HEK293 (cell line): ENCODE results near the gene MACROD1.
A peak's percentile ranks its signal among the peaks of the same experiment; 100 is the strongest.

Source experiments
- EGR2 ChIP-seq: fragments of 450-650 bp; formaldehyde crosslinking; IDR thresholded peaks from 2 replicates; pipeline ENCODE4 v1.5.1; 2016; ENCODE audit warnings: low read depth, missing biosample characterization, missing genetic modification characterization
- HOXA7 ChIP-seq: sonication (generic); formaldehyde crosslinking; IDR thresholded peaks from 2 replicates; pipeline ENCODE4 v1.8.1; 2022; ENCODE audit warnings: missing genetic modification reagents, borderline replicate concordance
- HOXD13 ChIP-seq: sonication (generic); formaldehyde crosslinking; IDR thresholded peaks from 2 replicates; pipeline ENCODE4 v1.8.0; 2022; ENCODE audit warnings: missing genetic modification reagents, borderline replicate concordance
- IKZF3 ChIP-seq: fragments of 450-650 bp; IDR thresholded peaks from 2 replicates; pipeline ENCODE4 v1.5.0; 2018; ENCODE audit warnings: missing biosample characterization, mild to moderate bottlenecking, missing genetic modification characterization, moderate library complexity
- OSR2 ChIP-seq: fragments of 450-650 bp; formaldehyde crosslinking; IDR thresholded peaks from 2 replicates; pipeline ENCODE4 v1.5.1; 2016; ENCODE audit warnings: missing biosample characterization, missing genetic modification characterization
- PRDM1 ChIP-seq: fragments of 450-650 bp; formaldehyde crosslinking; IDR thresholded peaks from 2 replicates; pipeline ENCODE4; 2016; ENCODE audit warnings: missing biosample characterization, missing genetic modification characterization
- SCRT2 ChIP-seq: fragments of 450-650 bp; formaldehyde crosslinking; IDR thresholded peaks from 2 replicates; pipeline ENCODE4 v1.5.1; 2016; ENCODE audit warnings: missing biosample characterization, missing genetic modification characterization
- SP7 ChIP-seq: fragments of 450-650 bp; formaldehyde crosslinking; IDR thresholded peaks from 2 replicates; pipeline ENCODE4 v1.5.1; 2016; ENCODE audit warnings: missing biosample characterization, missing genetic modification characterization
- ZBTB1 ChIP-seq: fragments of 450-650 bp; formaldehyde crosslinking; IDR thresholded peaks from 2 replicates; pipeline ENCODE4 v1.5.1; 2016; ENCODE audit warnings: missing biosample characterization, missing genetic modification characterization
- ZBTB17 ChIP-seq: fragments of 450-650 bp; formaldehyde crosslinking; IDR thresholded peaks from 2 replicates; pipeline ENCODE4 v1.5.1; 2016; ENCODE audit warnings: missing biosample characterization, missing genetic modification characterization
- ZNF121 ChIP-seq: fragments of 450-650 bp; formaldehyde crosslinking; IDR thresholded peaks from 2 replicates; pipeline ENCODE4 v1.5.1; 2016; ENCODE audit warnings: missing biosample characterization, missing genetic modification characterization
- ZNF2 ChIP-seq: fragments of 450-650 bp; formaldehyde crosslinking; IDR thresholded peaks from 2 replicates; pipeline ENCODE4 v1.5.1; 2016; ENCODE audit warnings: missing biosample characterization, missing genetic modification characterization
- ZNF214 ChIP-seq: fragments of 450-650 bp; formaldehyde crosslinking; IDR thresholded peaks from 2 replicates; pipeline ENCODE4 v1.5.1; 2017; ENCODE audit warnings: missing biosample characterization, mild to moderate bottlenecking, missing genetic modification characterization, borderline replicate concordance
- ZNF221 ChIP-seq: fragments of 450-650 bp; formaldehyde crosslinking; IDR thresholded peaks from 2 replicates; pipeline ENCODE4 v1.5.1; 2017; ENCODE audit warnings: missing biosample characterization, missing genetic modification characterization, borderline replicate concordance
- ZNF24 ChIP-seq: fragments of 450-650 bp; formaldehyde crosslinking; IDR thresholded peaks from 2 replicates; pipeline ENCODE4 v1.5.1; 2016; ENCODE audit warnings: missing biosample characterization, missing genetic modification characterization
- ZNF274 ChIP-seq, 2 experiments: fragments of 200-500 bp in 1 of 2; fragments of 450-650 bp in 1 of 2; sonication (Bioruptor generic) in 1 of 2; formaldehyde crosslinking in 1 of 2; IDR thresholded peaks; 2 replicates each; pipeline versions ENCODE4 v1.5.1 to v1.6.1; 2014 to 2016; ENCODE audit warnings: borderline replicate concordance in 1 of 2, inconsistent platforms in 1 of 2, low read length in 1 of 2, missing biosample characterization in 1 of 2, missing genetic modification characterization in 1 of 2
- ZNF311 ChIP-seq: fragments of 450-650 bp; formaldehyde crosslinking; IDR thresholded peaks from 2 replicates; pipeline ENCODE4 v1.5.1; 2017; ENCODE audit warnings: missing biosample characterization, missing genetic modification characterization, borderline replicate concordance
- ZNF621 ChIP-seq: fragments of 450-650 bp; formaldehyde crosslinking; IDR thresholded peaks from 2 replicates; pipeline ENCODE4 v1.5.1; 2017; ENCODE audit warnings: missing biosample characterization, missing genetic modification characterization
- ZNF626 ChIP-seq: fragments of 450-650 bp; sonication (Bioruptor Pico); formaldehyde crosslinking; IDR thresholded peaks from 2 replicates; pipeline ENCODE4 v1.5.1; 2018; ENCODE audit warnings: missing biosample characterization, missing genetic modification characterization, inconsistent platforms
- ZNF707 ChIP-seq: fragments of 450-650 bp; formaldehyde crosslinking; IDR thresholded peaks from 2 replicates; pipeline ENCODE4 v1.5.1; 2016; ENCODE audit warnings: missing biosample characterization, missing genetic modification characterization
- ZNF785 ChIP-seq: fragments of 450-650 bp; formaldehyde crosslinking; IDR thresholded peaks from 2 replicates; pipeline ENCODE4 v1.5.1; 2016; ENCODE audit warnings: missing biosample characterization, missing genetic modification characterization
- ZNF792 ChIP-seq: fragments of 450-650 bp; formaldehyde crosslinking; IDR thresholded peaks from 2 replicates; pipeline ENCODE4 v1.5.1; 2016; ENCODE audit warnings: missing biosample characterization, missing genetic modification characterization
- TF ChIP-seq, protein P1 (sequence below): fragments of 450-650 bp; formaldehyde crosslinking; IDR thresholded peaks from 2 replicates; pipeline ENCODE4 v1.5.1; 2016; ENCODE audit warnings: missing biosample characterization, missing genetic modification characterization
- TF ChIP-seq, protein P2 (sequence below): fragments of 450-650 bp; formaldehyde crosslinking; IDR thresholded peaks from 2 replicates; pipeline ENCODE4 v1.5.1; 2016; ENCODE audit warnings: missing biosample characterization, missing genetic modification characterization
- TF ChIP-seq, protein P3 (sequence below): fragments of 450-650 bp; formaldehyde crosslinking; IDR thresholded peaks from 2 replicates; pipeline ENCODE4 v1.5.1; 2016; ENCODE audit warnings: missing biosample characterization, missing genetic modification characterization
- TF ChIP-seq, protein P4 (sequence below): fragments of 450-650 bp; formaldehyde crosslinking; IDR thresholded peaks from 2 replicates; pipeline ENCODE4 v1.5.1; 2017; ENCODE audit warnings: missing biosample characterization, missing genetic modification characterization
- TF ChIP-seq, protein P5 (sequence below): fragments of 450-650 bp; formaldehyde crosslinking; IDR thresholded peaks from 2 replicates; pipeline ENCODE4 v1.5.1; 2016; ENCODE audit warnings: missing biosample characterization, missing genetic modification characterization

MACROD1 gene

DNA sequence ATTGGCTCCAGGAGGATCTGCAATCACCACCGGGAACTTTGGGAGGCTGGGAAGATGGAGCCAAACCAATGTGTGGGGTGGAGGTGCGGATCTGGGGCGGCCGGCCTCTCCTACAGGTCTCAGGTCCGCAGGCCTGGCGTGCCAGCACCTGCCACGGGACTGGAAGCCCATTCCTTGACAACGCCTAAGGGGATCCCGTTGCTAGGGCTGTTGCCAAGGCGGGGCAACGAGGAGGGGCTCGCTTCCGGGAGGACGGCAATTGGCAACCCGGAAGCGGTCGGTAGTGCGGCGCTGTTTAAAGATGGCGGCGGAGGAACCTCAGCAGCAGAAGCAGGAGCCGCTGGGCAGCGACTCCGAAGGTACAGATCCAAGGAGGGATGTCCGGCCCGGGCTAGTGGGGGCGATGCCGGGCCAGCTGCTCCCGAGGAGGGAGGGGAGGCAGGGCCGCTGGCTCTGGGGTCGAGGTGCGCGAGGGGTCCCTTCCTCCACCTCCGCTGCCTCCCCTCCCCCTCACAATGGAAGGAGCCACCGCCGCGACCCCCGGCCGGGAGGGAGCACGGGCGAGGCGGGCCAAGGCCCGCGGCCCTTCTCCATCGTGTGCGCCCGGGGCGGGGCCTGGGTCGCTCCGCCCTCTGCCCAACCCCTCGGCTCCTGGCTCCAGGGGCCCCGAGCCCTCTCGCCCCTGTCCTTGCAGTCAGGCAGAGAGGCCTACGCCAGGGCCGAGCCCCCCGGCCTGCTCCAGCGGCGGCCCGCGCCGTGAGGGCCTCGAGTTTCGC, 179.6 kb downstream of the MACROD1 start, which contains the start of gene OTUB1 (continued):
- TF ChIP-seq, protein P1, sequence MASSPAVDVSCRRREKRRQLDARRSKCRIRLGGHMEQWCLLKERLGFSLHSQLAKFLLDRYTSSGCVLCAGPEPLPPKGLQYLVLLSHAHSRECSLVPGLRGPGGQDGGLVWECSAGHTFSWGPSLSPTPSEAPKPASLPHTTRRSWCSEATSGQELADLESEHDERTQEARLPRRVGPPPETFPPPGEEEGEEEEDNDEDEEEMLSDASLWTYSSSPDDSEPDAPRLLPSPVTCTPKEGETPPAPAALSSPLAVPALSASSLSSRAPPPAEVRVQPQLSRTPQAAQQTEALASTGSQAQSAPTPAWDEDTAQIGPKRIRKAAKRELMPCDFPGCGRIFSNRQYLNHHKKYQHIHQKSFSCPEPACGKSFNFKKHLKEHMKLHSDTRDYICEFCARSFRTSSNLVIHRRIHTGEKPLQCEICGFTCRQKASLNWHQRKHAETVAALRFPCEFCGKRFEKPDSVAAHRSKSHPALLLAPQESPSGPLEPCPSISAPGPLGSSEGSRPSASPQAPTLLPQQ = peak; percentile 70
- TF ChIP-seq ZNF707 (tag by site-specific recombination) = no peak
- no peak for TF ChIP-seq ZNF214 (tag by site-specific recombination)
- TF ChIP-seq, protein P2, sequence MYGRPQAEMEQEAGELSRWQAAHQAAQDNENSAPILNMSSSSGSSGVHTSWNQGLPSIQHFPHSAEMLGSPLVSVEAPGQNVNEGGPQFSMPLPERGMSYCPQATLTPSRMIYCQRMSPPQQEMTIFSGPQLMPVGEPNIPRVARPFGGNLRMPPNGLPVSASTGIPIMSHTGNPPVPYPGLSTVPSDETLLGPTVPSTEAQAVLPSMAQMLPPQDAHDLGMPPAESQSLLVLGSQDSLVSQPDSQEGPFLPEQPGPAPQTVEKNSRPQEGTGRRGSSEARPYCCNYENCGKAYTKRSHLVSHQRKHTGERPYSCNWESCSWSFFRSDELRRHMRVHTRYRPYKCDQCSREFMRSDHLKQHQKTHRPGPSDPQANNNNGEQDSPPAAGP (tag by site-specific recombination) = no peak; the same call in none of the 2 replicates
- no peak for TF ChIP-seq ZNF274 (IDR thresholded peaks at IDR 0.05; ENCODE audit: low read length)
- no peak for TF ChIP-seq ZNF274 (tag by site-specific recombination; IDR thresholded peaks at IDR 0.05; ENCODE audit: borderline replicate concordance)
- TF ChIP-seq, protein P3, sequence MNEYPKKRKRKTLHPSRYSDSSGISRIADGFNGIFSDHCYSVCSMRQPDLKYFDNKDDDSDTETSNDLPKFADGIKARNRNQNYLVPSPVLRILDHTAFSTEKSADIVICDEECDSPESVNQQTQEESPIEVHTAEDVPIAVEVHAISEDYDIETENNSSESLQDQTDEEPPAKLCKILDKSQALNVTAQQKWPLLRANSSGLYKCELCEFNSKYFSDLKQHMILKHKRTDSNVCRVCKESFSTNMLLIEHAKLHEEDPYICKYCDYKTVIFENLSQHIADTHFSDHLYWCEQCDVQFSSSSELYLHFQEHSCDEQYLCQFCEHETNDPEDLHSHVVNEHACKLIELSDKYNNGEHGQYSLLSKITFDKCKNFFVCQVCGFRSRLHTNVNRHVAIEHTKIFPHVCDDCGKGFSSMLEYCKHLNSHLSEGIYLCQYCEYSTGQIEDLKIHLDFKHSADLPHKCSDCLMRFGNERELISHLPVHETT (tag by site-specific recombination) = no peak
- TF ChIP-seq ZBTB17 (tag by site-specific recombination) = peak; percentile 81
- TF ChIP-seq PRDM1 = no peak
- 0 out of 2 replicates have a peak, but pooled peaks have one; percentile 35 for TF ChIP-seq ZNF121 (tag by site-specific recombination)
- TF ChIP-seq ZNF221 = no peak
- no peak for TF ChIP-seq ZNF626 (tag by site-specific recombination)
- TF ChIP-seq, protein P4, sequence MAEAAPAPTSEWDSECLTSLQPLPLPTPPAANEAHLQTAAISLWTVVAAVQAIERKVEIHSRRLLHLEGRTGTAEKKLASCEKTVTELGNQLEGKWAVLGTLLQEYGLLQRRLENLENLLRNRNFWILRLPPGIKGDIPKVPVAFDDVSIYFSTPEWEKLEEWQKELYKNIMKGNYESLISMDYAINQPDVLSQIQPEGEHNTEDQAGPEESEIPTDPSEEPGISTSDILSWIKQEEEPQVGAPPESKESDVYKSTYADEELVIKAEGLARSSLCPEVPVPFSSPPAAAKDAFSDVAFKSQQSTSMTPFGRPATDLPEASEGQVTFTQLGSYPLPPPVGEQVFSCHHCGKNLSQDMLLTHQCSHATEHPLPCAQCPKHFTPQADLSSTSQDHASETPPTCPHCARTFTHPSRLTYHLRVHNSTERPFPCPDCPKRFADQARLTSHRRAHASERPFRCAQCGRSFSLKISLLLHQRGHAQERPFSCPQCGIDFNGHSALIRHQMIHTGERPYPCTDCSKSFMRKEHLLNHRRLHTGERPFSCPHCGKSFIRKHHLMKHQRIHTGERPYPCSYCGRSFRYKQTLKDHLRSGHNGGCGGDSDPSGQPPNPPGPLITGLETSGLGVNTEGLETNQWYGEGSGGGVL (tag by site-specific recombination) = peak; percentile 17; the same call in 1 of the 2 replicates
- peak; percentile 64 for TF ChIP-seq SP7 (tag by site-specific recombination)
- TF ChIP-seq, protein P5, sequence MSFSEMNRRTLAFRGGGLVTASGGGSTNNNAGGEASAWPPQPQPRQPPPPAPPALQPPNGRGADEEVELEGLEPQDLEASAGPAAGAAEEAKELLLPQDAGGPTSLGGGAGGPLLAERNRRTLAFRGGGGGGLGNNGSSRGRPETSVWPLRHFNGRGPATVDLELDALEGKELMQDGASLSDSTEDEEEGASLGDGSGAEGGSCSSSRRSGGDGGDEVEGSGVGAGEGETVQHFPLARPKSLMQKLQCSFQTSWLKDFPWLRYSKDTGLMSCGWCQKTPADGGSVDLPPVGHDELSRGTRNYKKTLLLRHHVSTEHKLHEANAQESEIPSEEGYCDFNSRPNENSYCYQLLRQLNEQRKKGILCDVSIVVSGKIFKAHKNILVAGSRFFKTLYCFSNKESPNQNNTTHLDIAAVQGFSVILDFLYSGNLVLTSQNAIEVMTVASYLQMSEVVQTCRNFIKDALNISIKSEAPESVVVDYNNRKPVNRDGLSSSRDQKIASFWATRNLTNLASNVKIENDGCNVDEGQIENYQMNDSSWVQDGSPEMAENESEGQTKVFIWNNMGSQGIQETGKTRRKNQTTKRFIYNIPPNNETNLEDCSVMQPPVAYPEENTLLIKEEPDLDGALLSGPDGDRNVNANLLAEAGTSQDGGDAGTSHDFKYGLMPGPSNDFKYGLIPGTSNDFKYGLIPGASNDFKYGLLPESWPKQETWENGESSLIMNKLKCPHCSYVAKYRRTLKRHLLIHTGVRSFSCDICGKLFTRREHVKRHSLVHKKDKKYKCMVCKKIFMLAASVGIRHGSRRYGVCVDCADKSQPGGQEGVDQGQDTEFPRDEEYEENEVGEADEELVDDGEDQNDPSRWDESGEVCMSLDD (tag by site-specific recombination) = no peak
- no peak for TF ChIP-seq HOXA7
- no peak for TF ChIP-seq ZNF792 (tag by site-specific recombination)
- no peak for TF ChIP-seq EGR2
- 0 out of 2 replicates have a peak, but pooled peaks have one; percentile 22 for TF ChIP-seq ZNF2 (tag by site-specific recombination)
- no peak for TF ChIP-seq ZNF311 (tag by site-specific recombination)
- TF ChIP-seq OSR2 (tag by site-specific recombination) = peak; percentile 63
- TF ChIP-seq ZBTB1 (tag by site-specific recombination) = no peak
- TF ChIP-seq ZNF785 (tag by site-specific recombination) = no peak
- no peak for TF ChIP-seq HOXD13
- TF ChIP-seq ZNF621 (tag by site-specific recombination) = no peak
- TF ChIP-seq IKZF3 (tag by site-specific recombination) = peak; percentile 94
- TF ChIP-seq SCRT2 = peak; percentile 89
- 0 out of 2 replicates have a peak, but pooled peaks have one; percentile 53 for TF ChIP-seq ZNF24 (tag by site-specific recombination)
